Ovary (tissue), 9 donors: Measurements from ENCODE around the gene NOS1. TPM values are rescaled to one million over a fixed set of nuclear protein-coding genes. Genes with fewer than 3 reads are reported as not detected.

Source experiments
- DNase-seq, 5 donors: peaks; one replicate each; pipeline ENCODE4 v3.0.0-alpha.2; 2019 to 2020
- H3K27ac ChIP-seq, 2 donors: fragments of 200-600 bp; one replicate each; pipeline versions ENCODE4 v1.5.1 to v1.8.0; 2019 to 2022
- H3K27me3 ChIP-seq: fragments of 200-600 bp; one replicate; pipeline ENCODE4 v1.8.0; 2022
- H3K36me3 ChIP-seq: fragments of 200-600 bp; sonication (generic); one replicate; pipeline ENCODE4 v1.5.1; 2019
- H3K4me1 ChIP-seq: one replicate; pipeline ENCODE4 v1.8.1; 2013; ENCODE audit warnings: mild to moderate bottlenecking, moderate library complexity; ENCODE audit not compliant: insufficient read depth
- H3K4me3 ChIP-seq: fragments of 200-600 bp; sonication (generic); one replicate; pipeline ENCODE4 v1.5.1; 2017
- H3K9me3 ChIP-seq, 2 donors: fragments of 200-600 bp in 1 of 2; sonication (generic) in 1 of 2; one replicate each; pipeline versions ENCODE4 v1.5.1 to v1.8.1; 2013 to 2019; ENCODE audit warnings: mild to moderate bottlenecking in 1 of 2, moderate library complexity in 1 of 2
- CTCF ChIP-seq, 3 donors: fragments of 450-650 bp in 2 of 3; fragments of 200-600 bp in 1 of 3; IDR thresholded peaks; one replicate each; pipeline versions ENCODE4 v1.5.1 to v1.8.0; 2016 to 2022; ENCODE audit warnings: antibody characterized with exemption in 3 of 3, mild to moderate bottlenecking in 1 of 3
- EP300 ChIP-seq: sonication (generic); formaldehyde crosslinking; IDR thresholded peaks from one replicate; pipeline ENCODE4 v1.6.1; 2017; ENCODE audit warnings: antibody characterized with exemption
- POLR2A ChIP-seq: fragments of 450-650 bp; IDR thresholded peaks from one replicate; pipeline ENCODE4 v1.6.1; 2017; ENCODE audit warnings: antibody characterized with exemption, mild to moderate bottlenecking, moderate library complexity
- WGBS, 3 donors: extraction: QIAGEN DNeasy Blood & Tissue Kit in 1 of 3; methylation state at CpG; one replicate each; pipeline versions ENCODE4 v1.1.5 to v1.1.7; 2013 to 2017; 5-methylcytosine and 5-hydroxymethylcytosine counted together
- intact Hi-C, 4 donors: fragments of 100-400 bp; cut with DNase I; formaldehyde crosslinking; loops; one replicate each; pipeline versions ENCODE4 v1.11.0 to v1.15.1; 2022 to 2023
- polyA plus RNA-seq, 2 donors: library from polyadenylated mRNA; stranded (reverse); fragments of 200-250 nt in 1 of 2; fragments of 350-450 nt in 1 of 2; fragmentation: Illumina TruSeq in 1 of 2; extraction: RNeasy Lipid Tissue Mini Kit (QIAGEN cat#74804) in 1 of 2; gene quantifications; one replicate each; pipeline ENCODE4 v1.2.3, GENCODE V29; 2013 to 2014
- total RNA-seq, 7 donors: library from RNA; depleted of rRNA in 2 of 7; stranded (reverse); fragments of >200 nt in 2 of 7; fragmentation: NEBNext Ultra II Directional in 3 of 7; extraction: Animal tissue kit (Norgen Biotek cat#: 25700) in 3 of 7; gene quantifications; one replicate each; pipeline versions ENCODE4 v1.1.0 to v1.2.4, GENCODE V29; 2016 to 2023
- donor health status: DM: no; HTN: no; CAD: no; lungs with moderate emphysema.
- donor health status: DM: no; HTN: no; CAD: no.
- donor health status: Bipolar disorder and iron deficiency.
- donor health status: DM: yes; HTN: yes; CAD: no.
- donor health status: DM: no; HTN: no; CAD: no.
- donor health status: DM: yes; HTN: yes; CAD: no.

Gene NOS1
- total and polyA plus RNA-seq, 9 donors, result 0.05 to 0.48 (median 0.22) TPM

- TF ChIP-seq CTCF (IDR thresholded peaks at IDR 0.05) (no peak), POLR2A (no peak), EP300 (no peak)
- H3K4me1 ChIP-seq, result no peaks in the 10 kb centered on the region
- H3K9me3 ChIP-seq, result no peaks in the 10 kb centered on the region
- WGBS, 3 donors, result 71 to 73% (median 72%) methylated on average over 6 of the region's 6 CpGs
- no peak for DNase-seq
- intact Hi-C loops, result no loop called here
- no peaks in the 10 kb centered on the region for H3K27me3 ChIP-seq
- H3K36me3 ChIP-seq, result no peaks in the 10 kb centered on the region
- H3K4me3 ChIP-seq, result no peak overlapping the region
- no peak overlapping the region for H3K27ac ChIP-seq
These were observed 45.1 kb downstream of the NOS1 start for GRCh38 chr12:117316336-117316735.

GRCh38 chr12:117313926-117314325 lies 47.5 kb downstream of the NOS1 start:
- Histone ChIP-seq H3K27me3 (no peaks in the 10 kb centered on the region), H3K36me3 (no peaks in the 10 kb centered on the region), H3K4me1 (no peaks in the 10 kb centered on the region), H3K4me3 (no peak overlapping the region), H3K27ac (no peak overlapping the region), H3K9me3 (no peaks in the 10 kb centered on the region)
- WGBS, 3 donors, result 50 to 65% (median 57%) methylated on average over 4 of the region's 4 CpGs
- no peak for DNase-seq
- intact Hi-C loops, result no loop called here
- no peak for TF ChIP-seq CTCF (IDR thresholded peaks at IDR 0.05)
- no peak for TF ChIP-seq EP300
- no peak for TF ChIP-seq POLR2A

- H3K36me3 ChIP-seq, result no peaks in the 10 kb centered on the region
- 77 to 90% (median 80%) methylated on average over 2 to 3 of the region's 3 CpGs for WGBS, 3 donors
- H3K27me3 ChIP-seq, result no peaks in the 10 kb centered on the region
- no peak for DNase-seq
- no peaks in the 10 kb centered on the region for H3K4me1 ChIP-seq
- no peak overlapping the region for H3K27ac ChIP-seq
- intact Hi-C loops, result no loop called here
- no peaks in the 10 kb centered on the region for H3K9me3 ChIP-seq
- no peak overlapping the region for H3K4me3 ChIP-seq
- TF ChIP-seq CTCF (IDR thresholded peaks at IDR 0.05), result no peak
- TF ChIP-seq EP300, result no peak
- no peak for TF ChIP-seq POLR2A
These were observed 48.7 kb downstream of the NOS1 start for GRCh38 chr12:117312770-117313169.

- H3K27ac ChIP-seq, result no peak overlapping the region
- intact Hi-C loops, result no loop called here
- 83 to 86% (median 85%) methylated on average over 11 of the region's 11 CpGs for WGBS, 3 donors
- H3K4me3 ChIP-seq, result no peak overlapping the region
- no peak for DNase-seq
- H3K36me3 ChIP-seq, result no peaks in the 10 kb centered on the region
- H3K9me3 ChIP-seq, result no peaks in the 10 kb centered on the region
- H3K4me1 ChIP-seq, result no peaks in the 10 kb centered on the region
- H3K27me3 ChIP-seq, result no peaks in the 10 kb centered on the region
- no peak for TF ChIP-seq EP300
These were observed 52.0 kb downstream of the NOS1 start for GRCh38 chr12:117309276-117309925.

GRCh38 chr12:117300174-117300573 lies 61.3 kb downstream of the NOS1 start:
- no peaks in the 10 kb centered on the region for H3K9me3 ChIP-seq
- no peaks in the 10 kb centered on the region for H3K4me1 ChIP-seq
- H3K4me3 ChIP-seq, result no peak overlapping the region
- TF ChIP-seq POLR2A, result no peak
- no peak for TF ChIP-seq CTCF (IDR thresholded peaks at IDR 0.05)
- TF ChIP-seq EP300, result no peak
- intact Hi-C loops, result no loop called here
- WGBS, 3 donors, result 40 to 57% (median 47%) methylated on average over 4 of the region's 4 CpGs
- DNase-seq, result no peak
- H3K27me3 ChIP-seq, result no peaks in the 10 kb centered on the region
- H3K27ac ChIP-seq, result no peak overlapping the region
- H3K36me3 ChIP-seq, result no peaks in the 10 kb centered on the region
